Measurements from ENCODE around the gene PARVA.

DNA sequence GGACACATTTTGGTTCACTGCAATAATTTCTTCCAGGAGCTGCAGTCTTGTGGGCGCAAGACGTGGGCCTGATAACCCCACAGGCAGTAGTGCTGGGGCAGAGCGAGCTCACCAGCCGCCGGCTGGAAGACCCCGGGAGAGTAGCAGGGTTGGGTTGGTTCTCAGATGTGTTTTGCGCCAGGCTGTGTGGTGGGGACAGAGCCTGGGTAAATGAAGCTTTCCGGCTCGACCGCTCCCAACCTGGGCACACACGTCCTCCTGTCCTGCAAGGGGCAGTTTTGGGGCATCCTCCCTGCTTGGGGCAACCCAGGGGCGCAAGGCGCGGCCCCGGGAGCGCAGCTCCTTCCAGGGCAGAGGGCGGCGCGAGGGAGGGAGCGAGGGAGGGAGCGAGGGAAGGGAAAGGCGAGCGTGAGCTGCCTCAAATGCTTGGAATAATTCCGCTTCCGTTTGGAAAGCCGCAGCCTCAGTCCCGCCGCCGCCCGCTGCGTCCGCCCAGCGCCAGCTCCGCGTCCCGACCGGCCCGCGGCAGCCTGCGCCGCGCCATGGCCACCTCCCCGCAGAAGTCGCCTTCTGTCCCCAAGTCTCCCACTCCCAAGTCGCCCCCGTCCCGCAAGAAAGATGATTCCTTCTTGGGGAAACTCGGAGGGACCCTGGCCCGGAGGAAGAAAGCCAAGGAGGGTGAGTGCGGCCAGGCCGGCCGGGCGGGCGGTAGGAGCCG, at the start of gene PARVA:
- TF ChIP-seq, protein P1, sequence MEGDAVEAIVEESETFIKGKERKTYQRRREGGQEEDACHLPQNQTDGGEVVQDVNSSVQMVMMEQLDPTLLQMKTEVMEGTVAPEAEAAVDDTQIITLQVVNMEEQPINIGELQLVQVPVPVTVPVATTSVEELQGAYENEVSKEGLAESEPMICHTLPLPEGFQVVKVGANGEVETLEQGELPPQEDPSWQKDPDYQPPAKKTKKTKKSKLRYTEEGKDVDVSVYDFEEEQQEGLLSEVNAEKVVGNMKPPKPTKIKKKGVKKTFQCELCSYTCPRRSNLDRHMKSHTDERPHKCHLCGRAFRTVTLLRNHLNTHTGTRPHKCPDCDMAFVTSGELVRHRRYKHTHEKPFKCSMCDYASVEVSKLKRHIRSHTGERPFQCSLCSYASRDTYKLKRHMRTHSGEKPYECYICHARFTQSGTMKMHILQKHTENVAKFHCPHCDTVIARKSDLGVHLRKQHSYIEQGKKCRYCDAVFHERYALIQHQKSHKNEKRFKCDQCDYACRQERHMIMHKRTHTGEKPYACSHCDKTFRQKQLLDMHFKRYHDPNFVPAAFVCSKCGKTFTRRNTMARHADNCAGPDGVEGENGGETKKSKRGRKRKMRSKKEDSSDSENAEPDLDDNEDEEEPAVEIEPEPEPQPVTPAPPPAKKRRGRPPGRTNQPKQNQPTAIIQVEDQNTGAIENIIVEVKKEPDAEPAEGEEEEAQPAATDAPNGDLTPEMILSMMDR (IDR thresholded peaks at IDR 0.05; ENCODE audit: low read depth, low read length) = no peak
- TF ChIP-seq, protein P2, sequence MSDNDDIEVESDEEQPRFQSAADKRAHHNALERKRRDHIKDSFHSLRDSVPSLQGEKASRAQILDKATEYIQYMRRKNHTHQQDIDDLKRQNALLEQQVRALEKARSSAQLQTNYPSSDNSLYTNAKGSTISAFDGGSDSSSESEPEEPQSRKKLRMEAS (IDR thresholded peaks at IDR 0.05; ENCODE audit: low read depth, low read length) = no peak
- no peak for TF ChIP-seq POLR2A (IDR thresholded peaks at IDR 0.05; ENCODE audit: extremely low read depth, insufficient read length)
- no peak for TF ChIP-seq MYC (IDR thresholded peaks at IDR 0.05; ENCODE audit: low read depth, low read length)
